ENCODE measurements around the gene MYO7B.

MYO7B gene

GRCh38 chr2:127627740-127628571, 92.5 kb downstream of the MYO7B start:
- DNase-seq: no peak

GRCh38 chr2:127628767-127629614, 93.5 kb downstream of the MYO7B start:
- no peak for DNase-seq

- no peak for DNase-seq
Observed at GRCh38 chr2:127629637-127630036, 94.2 kb downstream of the MYO7B start.

DNA sequence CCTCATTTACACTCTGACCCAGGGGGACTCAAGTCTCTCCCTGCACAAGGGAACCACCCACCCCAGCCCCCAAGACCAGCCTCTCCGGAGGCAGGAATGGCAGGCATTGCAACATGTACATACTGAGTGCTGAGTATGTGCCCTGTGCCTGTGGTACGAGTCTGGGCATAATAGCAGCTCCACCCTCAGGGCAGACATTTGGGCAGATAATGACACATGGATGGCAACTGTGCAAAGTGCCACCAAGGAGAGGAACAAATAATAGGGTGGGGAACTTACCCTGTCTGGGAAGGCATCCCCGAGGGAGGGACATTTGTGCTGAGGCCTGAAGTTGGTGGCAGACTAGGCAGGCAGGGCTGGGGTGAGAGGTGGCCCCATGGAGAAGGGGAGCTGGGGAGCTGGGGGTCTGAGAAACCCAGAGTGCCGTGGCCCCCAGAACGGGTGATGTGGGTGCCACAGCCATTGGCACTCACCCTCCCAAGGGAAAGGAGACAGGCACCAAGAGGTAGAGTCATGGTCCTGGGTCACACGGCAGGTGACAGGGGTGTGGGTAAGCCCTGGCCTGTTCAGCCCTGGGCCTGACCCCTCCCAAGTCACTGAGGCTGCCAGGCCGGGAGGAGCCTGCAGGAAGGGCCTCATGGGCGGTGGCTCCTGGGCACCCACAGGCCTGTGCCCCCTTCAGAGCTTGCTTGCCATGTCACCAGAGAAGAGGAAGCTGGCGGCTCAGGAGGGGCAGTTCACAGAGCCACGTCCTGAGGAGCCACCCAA, 94.8 kb downstream of the MYO7B start:
- DNase-seq: no peak

- DNase-seq: no peak
Observed at GRCh38 chr2:127630864-127631540, 95.5 kb downstream of the MYO7B start.

- no peak for DNase-seq
Observed at GRCh38 chr2:127631541-127631996, 96.1 kb downstream of the MYO7B start.

GRCh38 chr2:127631997-127632581, 96.6 kb downstream of the MYO7B start:
- no peak for DNase-seq

DNA sequence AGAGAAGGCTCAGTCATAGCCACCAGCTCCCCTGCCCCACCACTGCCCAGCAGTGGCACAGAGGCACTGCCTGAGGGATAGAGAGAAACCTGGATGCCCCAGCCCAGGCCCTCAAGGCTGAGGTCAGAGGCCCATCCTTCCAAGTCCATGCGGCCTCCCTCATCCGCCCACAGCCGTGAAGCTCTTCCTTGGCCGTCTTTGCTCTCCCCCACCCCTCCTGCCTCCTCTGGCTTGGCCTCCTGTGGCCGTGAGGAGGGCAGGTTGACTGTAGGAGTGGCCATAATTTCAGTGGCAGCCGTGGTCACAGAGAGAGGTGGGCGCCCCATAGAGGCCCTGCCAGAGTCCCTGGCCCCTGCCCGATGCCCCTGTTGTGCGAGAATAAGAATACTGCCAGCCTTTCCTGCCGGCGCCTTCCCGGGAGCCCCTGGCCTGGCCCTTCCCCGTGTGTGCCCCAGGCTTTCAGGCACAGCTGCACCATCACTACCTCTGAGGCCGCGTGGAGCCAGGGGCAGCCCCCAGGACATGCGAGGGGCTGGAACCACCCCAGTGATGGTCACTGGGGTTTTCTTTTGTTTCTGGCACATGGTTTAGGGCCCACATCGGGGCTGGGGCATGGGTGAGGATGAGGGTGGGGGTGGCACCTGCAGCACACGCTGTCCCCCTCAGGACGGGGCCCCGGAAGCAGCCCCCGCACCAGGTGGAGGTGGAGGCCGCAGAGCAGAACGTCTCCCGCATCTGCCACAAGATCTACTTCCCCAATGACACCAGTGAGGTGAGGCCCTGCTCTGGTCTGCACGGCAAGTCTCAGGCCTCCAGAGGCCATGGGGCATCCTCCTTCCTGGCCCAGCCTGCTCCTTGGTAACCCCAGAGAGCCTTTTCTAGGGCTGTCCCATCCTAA, 97.4 kb downstream of the MYO7B start:
- DNase-seq: no peak

- DNase-seq: no peak
Observed at GRCh38 chr2:127633556-127634065, 98.1 kb downstream of the MYO7B start.

GRCh38 chr2:127634066-127634617, 98.7 kb downstream of the MYO7B start:
- no peak for DNase-seq

DNA sequence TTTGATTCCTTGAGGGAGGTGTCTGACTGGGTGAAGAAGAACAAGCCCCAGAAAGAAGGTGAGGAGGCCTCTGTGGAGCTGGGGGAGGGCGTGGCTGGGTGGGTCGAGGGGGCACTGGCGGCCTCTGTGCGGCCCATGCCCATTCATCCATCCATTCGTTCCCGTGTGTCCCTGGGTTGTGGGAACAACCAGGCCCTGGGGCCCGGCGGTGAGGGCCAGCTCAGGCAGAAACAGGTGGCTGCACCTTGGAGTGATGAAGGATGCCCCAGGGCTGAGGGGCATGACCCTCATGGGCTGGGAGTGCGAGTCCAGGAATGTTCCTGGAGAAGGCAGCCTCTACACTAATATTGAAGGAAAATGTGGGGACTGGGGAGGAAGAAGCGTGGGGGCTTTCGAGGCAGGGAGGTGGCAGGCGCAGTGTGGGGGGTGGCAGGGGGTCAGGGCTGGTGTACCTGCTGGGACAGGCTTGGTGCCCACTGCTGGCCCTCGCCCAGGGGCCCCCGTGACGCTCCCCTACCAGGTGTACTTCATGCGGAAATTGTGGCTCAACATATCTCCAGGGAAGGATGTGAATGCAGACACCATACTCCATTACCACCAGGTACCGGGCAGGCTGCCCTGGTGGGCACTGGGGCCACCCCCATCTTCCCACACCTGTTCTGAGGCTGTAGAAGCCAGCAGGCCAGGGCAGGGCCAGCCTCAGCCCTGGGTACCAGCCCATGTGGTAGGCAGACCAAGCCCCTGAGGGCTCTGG, 99.3 kb downstream of the MYO7B start:
- DNase-seq: no peak

- no peak for DNase-seq
Observed at GRCh38 chr2:127635380-127636237, 100.1 kb downstream of the MYO7B start.

DNA sequence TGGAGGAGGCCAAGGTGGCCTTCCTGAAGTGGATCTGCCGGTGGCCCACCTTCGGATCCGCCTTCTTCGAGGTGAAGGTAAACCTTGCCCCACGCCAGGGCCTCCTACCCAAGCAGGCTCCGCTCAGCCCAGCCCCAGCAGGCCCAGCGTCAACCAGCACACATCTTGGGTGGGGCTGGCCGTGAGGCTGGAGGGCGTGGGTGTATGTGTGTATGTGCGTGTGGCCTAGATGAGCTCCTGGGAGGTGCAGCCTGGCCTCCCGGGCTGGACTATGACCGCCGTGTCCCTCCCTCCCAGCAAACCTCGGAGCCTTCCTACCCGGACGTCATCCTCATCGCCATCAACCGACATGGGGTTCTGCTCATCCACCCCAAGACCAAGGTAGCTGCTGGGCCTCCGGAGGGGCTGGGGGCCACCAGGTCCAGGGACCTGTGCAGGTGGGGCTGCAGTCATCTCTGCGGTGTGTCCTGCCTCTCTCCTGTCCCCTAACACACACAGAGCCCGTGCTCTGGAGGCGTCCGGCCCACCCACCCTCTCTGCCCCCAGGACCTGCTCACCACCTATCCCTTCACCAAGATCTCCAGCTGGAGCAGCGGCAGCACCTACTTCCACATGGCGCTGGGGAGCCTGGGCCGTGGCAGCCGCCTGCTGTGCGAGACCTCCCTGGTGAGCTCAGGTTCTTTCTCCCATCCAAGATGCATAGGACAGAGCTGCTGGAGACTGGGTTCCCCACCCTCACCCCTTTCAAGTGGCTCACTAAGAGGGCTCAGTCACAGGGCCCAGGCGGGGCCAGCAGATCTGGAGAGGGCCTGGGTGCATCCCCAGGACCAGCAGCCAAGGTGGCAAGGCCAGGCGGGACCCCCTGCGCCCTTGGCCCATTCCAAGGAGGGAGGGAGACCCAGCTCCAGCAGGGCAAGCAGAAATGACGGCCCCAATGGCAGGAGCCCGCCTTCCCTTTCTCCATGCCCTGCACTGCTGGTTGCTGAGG, 101.1 kb downstream of the MYO7B start:
- DNase-seq: no peak

- no peak for DNase-seq
Observed at GRCh38 chr2:127637236-127637630, 101.8 kb downstream of the MYO7B start.

DNA sequence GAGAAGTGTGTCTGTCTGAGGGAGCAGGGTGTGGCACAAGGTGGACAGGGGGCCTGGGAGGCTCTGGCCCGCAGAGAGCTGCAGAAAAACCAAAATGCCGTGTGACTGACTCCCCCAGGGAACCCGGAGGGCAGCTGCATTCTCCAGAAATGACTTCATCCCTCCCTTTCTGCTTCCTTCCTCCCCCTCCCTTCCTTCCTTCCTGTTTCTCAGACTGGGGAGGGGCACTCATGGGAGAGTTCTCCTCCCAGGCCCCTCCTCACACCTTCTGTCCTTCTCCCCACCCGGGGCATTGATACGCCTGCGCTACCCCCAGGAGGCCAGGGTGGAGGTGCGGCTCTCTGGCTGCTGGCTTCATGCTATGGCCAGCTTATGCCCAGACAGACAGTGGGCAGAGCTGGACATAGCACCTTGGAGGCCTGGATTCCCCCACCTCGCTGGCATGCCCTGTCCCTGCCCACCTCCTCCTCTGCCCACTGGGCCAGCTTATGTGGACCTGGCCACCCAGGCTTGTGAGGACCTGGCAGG, 102.3 kb downstream of the MYO7B start:
- DNase-seq: no peak

GRCh38 chr2:127638361-127639110, 103.1 kb downstream of the MYO7B start:
- no peak for DNase-seq

All from NCI-H187 (cell line).